GM19452 (cell line): ENCODE results near the gene MPV17.
"Not testable (repeated sequence)": the region's sequence is repeated elsewhere in the genome, so short reads cannot be mapped to it uniquely, and the experiment has no call there.

Source experiments
- ATAC-seq: cut with Tn5 transposase; IDR thresholded peaks from one replicate; pipeline ENCODE4 v1.9.1; 2021; ENCODE audit not compliant: unreplicated experiment

MPV17 gene

GRCh38 chr2:27270131-27270530 lies 52.8 kb downstream of the MPV17 start:
- ATAC-seq = no peak

- not testable (repeated sequence) for ATAC-seq
These were observed 54.6 kb downstream of the MPV17 start for GRCh38 chr2:27268296-27268695.

GRCh38 chr2:27265536-27265870 lies 57.4 kb downstream of the MPV17 start:
- ATAC-seq = no peak

- no peak for ATAC-seq
These were observed 58.0 kb downstream of the MPV17 start for GRCh38 chr2:27264753-27265535.

GRCh38 chr2:27264253-27264752 lies 58.6 kb downstream of the MPV17 start:
- ATAC-seq = no peak

- no peak for ATAC-seq
These were observed 59.3 kb downstream of the MPV17 start for GRCh38 chr2:27263287-27264252.

GRCh38 chr2:27262379-27263286 lies 60.3 kb downstream of the MPV17 start, which contains the start of gene SLC30A3:
Gene SLC30A3 (minus strand): TSS chr2:27263047. CDS start chr2:27262906, 141 bp downstream.
- ATAC-seq = no peak

GRCh38 chr2:27261926-27262298 lies 61.0 kb downstream of the MPV17 start:
- ATAC-seq = no peak

GRCh38 chr2:27261241-27261925 lies 61.5 kb downstream of the MPV17 start:
- no peak for ATAC-seq
